Omental fat pad (tissue), 4 donors: ENCODE results near the gene BLACAT1. TPM values are rescaled to one million over a fixed set of nuclear protein-coding genes. Genes with fewer than 3 reads are reported as not detected.

Experiments used
- ATAC-seq: fragments of 150-250 bp; one replicate; pipeline ENCODE4 v1.9.1; 2016; ENCODE audit warnings: mild to moderate bottlenecking, moderate library complexity; ENCODE audit not compliant: low FRiP score
- DNase-seq: peaks from one replicate; pipeline ENCODE4 v3.0.0-alpha.2; 2019; ENCODE audit warnings: low spot score
- total RNA-seq, 4 donors: library from RNA; depleted of rRNA; stranded (reverse); fragments of >200 nt; gene quantifications; one replicate each; pipeline ENCODE4 v1.1.0, GENCODE V29; 2016
- TF ChIP-seq, protein P1 (sequence below), 3 donors: fragments of 450-650 bp; IDR thresholded peaks; one replicate each; pipeline ENCODE4 v1.5.1; 2016 to 2017; ENCODE audit warnings: antibody characterized with exemption in 3 of 3, mild to moderate bottlenecking in 3 of 3, moderate library complexity in 2 of 3

BLACAT1 gene
- total RNA-seq, 4 donors from 2014 or later, result 0.36 to 0.65 TPM; not detected in 2

DNA sequence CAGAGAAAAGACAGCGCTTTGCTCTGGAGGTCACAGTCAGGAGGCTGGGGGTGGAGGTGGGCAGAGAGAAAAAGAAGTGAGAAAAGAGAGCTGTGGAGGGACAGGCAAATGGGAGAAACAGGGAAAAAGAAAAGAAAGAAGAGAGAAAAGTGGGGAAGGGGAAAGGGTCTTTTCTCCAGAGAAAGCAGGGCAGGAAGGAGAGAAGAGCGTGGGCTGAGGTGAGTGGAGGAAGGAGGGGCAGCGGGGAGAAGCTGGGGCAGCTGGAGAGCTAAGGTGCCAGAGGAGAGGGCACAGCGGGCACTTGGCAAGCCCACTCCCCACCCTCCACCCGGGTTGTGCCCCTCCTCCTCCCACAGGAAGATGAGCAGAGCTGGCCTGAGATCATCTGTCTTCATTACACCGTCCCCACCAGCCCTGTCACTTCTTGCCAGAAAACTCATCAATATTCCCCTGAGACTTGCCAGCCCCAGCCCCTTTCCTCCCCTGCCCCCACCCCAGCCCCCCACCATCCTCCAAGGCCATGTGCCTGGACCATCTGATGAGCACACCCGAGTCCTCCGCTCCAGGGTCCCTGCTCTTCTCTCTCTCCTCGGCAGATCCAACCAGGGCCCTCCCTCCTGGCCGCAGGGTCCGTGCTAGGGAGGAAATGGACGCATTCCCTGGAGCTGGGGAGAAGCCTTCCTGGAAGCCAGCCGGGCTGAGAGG lies 17.0 kb upstream of the BLACAT1 start:
- DNase-seq, result no peak
- TF ChIP-seq, protein P1, sequence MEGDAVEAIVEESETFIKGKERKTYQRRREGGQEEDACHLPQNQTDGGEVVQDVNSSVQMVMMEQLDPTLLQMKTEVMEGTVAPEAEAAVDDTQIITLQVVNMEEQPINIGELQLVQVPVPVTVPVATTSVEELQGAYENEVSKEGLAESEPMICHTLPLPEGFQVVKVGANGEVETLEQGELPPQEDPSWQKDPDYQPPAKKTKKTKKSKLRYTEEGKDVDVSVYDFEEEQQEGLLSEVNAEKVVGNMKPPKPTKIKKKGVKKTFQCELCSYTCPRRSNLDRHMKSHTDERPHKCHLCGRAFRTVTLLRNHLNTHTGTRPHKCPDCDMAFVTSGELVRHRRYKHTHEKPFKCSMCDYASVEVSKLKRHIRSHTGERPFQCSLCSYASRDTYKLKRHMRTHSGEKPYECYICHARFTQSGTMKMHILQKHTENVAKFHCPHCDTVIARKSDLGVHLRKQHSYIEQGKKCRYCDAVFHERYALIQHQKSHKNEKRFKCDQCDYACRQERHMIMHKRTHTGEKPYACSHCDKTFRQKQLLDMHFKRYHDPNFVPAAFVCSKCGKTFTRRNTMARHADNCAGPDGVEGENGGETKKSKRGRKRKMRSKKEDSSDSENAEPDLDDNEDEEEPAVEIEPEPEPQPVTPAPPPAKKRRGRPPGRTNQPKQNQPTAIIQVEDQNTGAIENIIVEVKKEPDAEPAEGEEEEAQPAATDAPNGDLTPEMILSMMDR (IDR thresholded peaks at IDR 0.05), result no peak
- ATAC-seq, result no peak

DNA sequence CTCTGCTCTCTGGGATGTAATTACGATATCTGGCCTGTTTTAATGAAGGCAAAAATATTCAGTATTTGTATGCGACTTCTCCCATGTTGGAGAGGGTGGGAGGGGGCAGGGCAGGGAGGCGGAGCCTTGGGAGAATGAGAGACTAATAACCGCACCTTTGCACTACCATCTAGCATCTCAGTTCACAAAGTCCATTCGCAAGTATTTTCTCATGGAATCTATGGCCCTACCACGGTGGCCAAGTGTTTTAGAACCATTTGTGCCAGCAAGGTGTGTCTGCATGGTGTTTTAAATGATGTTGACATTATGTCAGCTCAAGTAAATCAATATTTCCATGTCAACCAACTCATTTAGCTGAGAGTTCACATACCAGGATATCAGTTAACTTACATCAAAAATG lies 14.3 kb upstream of the BLACAT1 start:
- ATAC-seq, result no peak
- TF ChIP-seq, protein P1 (IDR thresholded peaks at IDR 0.05), result no peak
- DNase-seq, result no peak

DNA sequence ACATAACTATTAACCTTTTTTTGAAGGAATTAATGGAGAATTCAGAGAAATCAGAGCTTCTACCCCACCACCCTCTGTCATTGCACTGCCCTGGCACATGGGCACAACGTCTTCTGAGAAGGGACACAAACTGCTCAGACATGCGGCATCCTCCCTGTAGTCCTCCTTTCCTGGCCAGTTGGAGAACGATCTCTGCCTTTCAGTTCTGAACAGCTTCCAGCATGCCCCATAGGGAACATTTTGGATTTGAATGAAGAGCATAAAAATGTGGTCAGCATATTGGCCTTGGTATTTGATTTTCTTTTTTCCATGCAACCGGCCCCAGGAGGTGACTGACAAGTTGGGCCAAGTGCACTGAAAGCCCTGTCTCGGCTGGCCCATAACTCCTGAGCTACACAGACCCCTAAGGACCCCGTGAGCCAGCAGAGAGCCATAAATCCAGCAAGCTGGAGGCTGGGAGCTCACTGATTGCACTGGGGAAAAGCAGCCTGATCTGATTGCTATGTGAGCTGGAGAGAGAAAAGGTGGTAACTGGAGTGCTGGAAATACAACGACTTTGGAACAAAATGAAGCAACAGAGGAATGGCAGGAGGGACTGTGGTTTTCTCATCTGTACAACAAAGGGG lies 10.9 kb upstream of the BLACAT1 start:
- TF ChIP-seq, protein P1 (IDR thresholded peaks at IDR 0.05), result no peak
- DNase-seq (no peak), ATAC-seq (no peak)

DNA sequence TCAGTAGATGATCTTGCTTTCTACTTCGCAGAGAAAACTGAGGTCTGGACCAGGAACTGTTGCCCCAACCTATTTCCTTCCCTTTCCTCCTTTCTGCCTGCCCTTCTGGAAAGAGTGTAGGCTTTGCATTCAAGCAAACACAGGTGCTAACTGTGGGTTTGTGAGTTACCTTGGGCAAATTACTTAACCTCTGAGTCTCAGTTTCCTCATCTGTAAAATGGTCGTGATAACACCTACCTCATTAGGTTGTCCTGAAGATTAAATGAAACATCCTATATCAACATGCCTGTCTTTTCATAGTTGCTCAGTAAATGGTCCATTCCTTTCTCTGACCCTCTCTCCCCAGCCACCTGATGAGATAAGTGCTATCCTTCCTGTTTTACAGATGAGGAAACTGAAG lies 9.5 kb upstream of the BLACAT1 start:
- no peak for DNase-seq
- ATAC-seq, result no peak
- TF ChIP-seq, protein P1 (IDR thresholded peaks at IDR 0.05), result no peak

DNA sequence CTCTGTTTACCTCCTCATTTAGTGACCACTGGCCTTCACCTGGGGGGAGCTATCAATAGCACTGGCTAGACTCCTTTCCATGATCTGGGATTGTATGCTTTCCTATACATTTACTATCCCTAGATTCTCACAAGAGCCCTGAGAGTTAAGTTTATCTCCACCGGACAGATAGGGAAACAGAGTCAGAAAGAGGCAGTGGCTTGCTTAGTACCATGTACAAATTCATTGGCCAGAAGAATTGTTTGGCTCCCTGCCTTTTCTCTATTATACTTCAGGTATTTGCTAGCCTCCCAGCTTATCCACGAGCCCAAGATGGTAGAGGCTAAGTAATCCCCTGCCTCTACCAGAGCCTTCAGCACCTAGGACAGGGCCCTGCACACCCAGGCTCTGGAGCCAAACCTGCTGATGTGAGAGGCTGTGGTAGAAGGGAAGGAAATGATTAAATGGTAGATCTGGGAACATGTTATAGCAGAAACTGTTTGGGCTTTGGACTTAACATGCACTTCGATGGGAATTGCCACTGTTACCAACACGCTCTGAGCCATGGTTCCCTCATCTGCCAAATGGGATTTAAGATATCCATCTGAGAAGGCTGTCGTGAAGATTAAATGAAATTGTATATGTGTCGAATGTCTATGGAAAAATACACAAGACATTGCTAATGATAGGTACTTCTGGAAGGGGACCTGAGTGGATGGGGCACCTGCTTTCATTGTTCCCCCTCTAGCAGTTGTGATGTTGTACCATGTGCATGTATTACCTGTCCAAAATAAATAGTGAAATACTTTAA lies 3.1 kb upstream of the BLACAT1 start:
- TF ChIP-seq, protein P1 (IDR thresholded peaks at IDR 0.05), result no peak
- DNase-seq (no peak), ATAC-seq (no peak)

DNA sequence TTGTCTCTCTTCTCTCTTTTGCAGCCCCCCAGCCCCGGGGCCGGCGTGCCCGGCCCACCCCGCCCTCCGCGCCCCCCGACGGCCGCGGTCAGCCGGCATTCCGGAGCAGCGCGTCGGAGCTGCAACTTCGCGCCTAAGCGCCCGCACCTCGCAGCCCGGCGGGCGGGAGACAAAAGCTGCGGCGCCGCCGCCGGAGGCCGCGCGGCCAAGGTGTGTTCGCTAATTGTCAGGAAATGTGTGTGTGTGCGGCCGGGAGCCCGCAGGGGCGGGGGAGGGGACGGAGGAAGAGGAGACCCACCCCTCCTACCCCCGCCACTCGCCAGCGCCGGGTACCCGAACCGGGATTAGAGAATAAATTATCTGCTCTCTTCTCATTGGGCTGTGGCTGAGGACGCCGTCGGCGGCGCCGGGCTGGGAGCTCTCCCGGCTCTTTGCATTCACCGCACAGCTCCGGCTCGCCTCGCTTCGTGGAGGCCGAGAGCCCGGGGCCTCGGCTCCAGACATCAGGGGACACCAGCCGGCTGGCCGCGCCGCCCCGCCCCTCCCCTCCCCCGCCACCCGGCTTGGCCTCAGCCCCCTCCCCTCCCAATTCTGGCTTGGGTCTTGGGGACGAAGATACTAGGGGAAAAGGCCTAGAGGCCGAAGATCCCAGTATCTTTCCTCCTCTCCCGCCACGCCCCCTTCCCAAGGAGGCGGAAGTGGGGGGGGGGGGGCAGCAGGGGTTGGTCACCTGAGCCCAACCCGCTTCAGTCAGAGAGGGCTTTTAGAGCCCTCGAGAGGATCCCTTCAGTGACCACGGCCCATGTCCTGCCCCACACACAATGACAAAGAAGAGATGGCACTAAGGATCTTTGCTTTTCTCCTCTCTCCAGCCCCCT lies 1.3 kb upstream of the BLACAT1 start:
- ATAC-seq (no peak), DNase-seq (no peak)
- TF ChIP-seq, protein P1 (IDR thresholded peaks at IDR 0.05), result no peak
